B cell (primary cell): ENCODE measurements around the gene NUMBL.

Experiments
- EZH2 ChIP-seq: IDR thresholded peaks from 2 replicates; pipeline ENCODE4 v1.6.1; 2012; ENCODE audit warnings: borderline replicate concordance, low read depth, mild to moderate bottlenecking, moderate library complexity, low read length; ENCODE audit not compliant: insufficient read depth, poor library complexity, severe bottlenecking
- TF ChIP-seq, protein P1 (sequence below): fragments of 200-600 bp; IDR thresholded peaks from one replicate; pipeline ENCODE4 v1.8.0; 2022; ENCODE audit warnings: antibody characterized with exemption, mild to moderate bottlenecking

GRCh38 chr19:40688309-40688708, 2.1 kb downstream of the NUMBL start:
- TF ChIP-seq, protein P1, sequence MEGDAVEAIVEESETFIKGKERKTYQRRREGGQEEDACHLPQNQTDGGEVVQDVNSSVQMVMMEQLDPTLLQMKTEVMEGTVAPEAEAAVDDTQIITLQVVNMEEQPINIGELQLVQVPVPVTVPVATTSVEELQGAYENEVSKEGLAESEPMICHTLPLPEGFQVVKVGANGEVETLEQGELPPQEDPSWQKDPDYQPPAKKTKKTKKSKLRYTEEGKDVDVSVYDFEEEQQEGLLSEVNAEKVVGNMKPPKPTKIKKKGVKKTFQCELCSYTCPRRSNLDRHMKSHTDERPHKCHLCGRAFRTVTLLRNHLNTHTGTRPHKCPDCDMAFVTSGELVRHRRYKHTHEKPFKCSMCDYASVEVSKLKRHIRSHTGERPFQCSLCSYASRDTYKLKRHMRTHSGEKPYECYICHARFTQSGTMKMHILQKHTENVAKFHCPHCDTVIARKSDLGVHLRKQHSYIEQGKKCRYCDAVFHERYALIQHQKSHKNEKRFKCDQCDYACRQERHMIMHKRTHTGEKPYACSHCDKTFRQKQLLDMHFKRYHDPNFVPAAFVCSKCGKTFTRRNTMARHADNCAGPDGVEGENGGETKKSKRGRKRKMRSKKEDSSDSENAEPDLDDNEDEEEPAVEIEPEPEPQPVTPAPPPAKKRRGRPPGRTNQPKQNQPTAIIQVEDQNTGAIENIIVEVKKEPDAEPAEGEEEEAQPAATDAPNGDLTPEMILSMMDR: no peak
- TF ChIP-seq EZH2: no peak
